IPS-NIHi7 (cell line): ENCODE measurements around the gene UVSSA.
A peak's percentile ranks its signal among the peaks of the same experiment; 100 is the strongest.

Source experiments
- DNase-seq: peaks from one replicate; pipeline ENCODE4 v3.0.0; 2012; ENCODE audit warnings: mixed read lengths; ENCODE audit errors: extremely low spot score

UVSSA gene

GRCh38 chr4:1346781-1347409 is at the start of gene UVSSA:
TSS of gene UVSSA (plus strand) at chr4:1347208. CDS start at chr4:1348092, 884 bp downstream.
- peak; percentile 100 for DNase-seq

GRCh38 chr4:1297456-1298325 is 49.3 kb upstream of the UVSSA start:
- DNase-seq: no peak

GRCh38 chr4:1298461-1298860 is 48.5 kb upstream of the UVSSA start:
- DNase-seq: no peak

GRCh38 chr4:1299301-1299860 is 47.6 kb upstream of the UVSSA start:
- no peak for DNase-seq

GRCh38 chr4:1300466-1301455 is 46.2 kb upstream of the UVSSA start:
- DNase-seq: no peak

- no peak for DNase-seq
These were observed 44.8 kb upstream of the UVSSA start for GRCh38 chr4:1302159-1302558.

- DNase-seq: no peak
These were observed 41.7 kb upstream of the UVSSA start for GRCh38 chr4:1305261-1305711.

- DNase-seq: no peak
These were observed 41.1 kb upstream of the UVSSA start for GRCh38 chr4:1305781-1306455.

- no peak for DNase-seq
These were observed 38.9 kb upstream of the UVSSA start for GRCh38 chr4:1307951-1308735.

- peak; percentile 100 for DNase-seq
These were observed 37.6 kb upstream of the UVSSA start for GRCh38 chr4:1309261-1310010.

- no peak for DNase-seq
These were observed 36.8 kb upstream of the UVSSA start for GRCh38 chr4:1310031-1310795.

- DNase-seq: no peak
These were observed 36.0 kb upstream of the UVSSA start for GRCh38 chr4:1310796-1311631.

- DNase-seq: no peak
These were observed 34.0 kb upstream of the UVSSA start for GRCh38 chr4:1312821-1313640.

GRCh38 chr4:1315306-1315705 is 31.7 kb upstream of the UVSSA start:
- no peak for DNase-seq

- no peak for DNase-seq
These were observed 31.0 kb upstream of the UVSSA start for GRCh38 chr4:1315836-1316536.

GRCh38 chr4:1316537-1317168 is 30.4 kb upstream of the UVSSA start:
- DNase-seq: no peak
